Calu3 (cell line): Measurements from ENCODE around the gene NUP93. TPM values are rescaled to one million over a fixed set of nuclear protein-coding genes. Genes with fewer than 3 reads are reported as not detected.
A peak's percentile ranks its signal among the peaks of the same experiment; 100 is the strongest.

ENCODE experiments used
- BruUV-seq: library from RNA; stranded (reverse); fragments of 400-500 nt; replicated peaks from 2 replicates; lab custom pipeline; 2021; lab: Mats Ljungman, UMichigan
- CTCF ChIA-PET: fragments of 300-600 bp; sonication (Branson Sonifier 250); formaldehyde crosslinking; loops from one replicate; lab custom pipeline; 2022; ENCODE audit warnings: antibody characterized with exemption; lab: Charles Lee
- DNase-seq: peaks from one replicate; pipeline ENCODE4 v3.0.0; 2022
- H3K27ac Mint-ChIP-seq: one replicate; pipeline ENCODE4 v1.8.0; 2022; ENCODE audit warnings: mixed read lengths; ENCODE audit not compliant: unreplicated experiment
- H3K27me3 Mint-ChIP-seq: one replicate; pipeline ENCODE4 v1.8.0; 2022; ENCODE audit warnings: mixed read lengths; ENCODE audit not compliant: unreplicated experiment
- H3K36me3 Mint-ChIP-seq: one replicate; pipeline ENCODE4 v1.8.0; 2022; ENCODE audit warnings: mild to moderate bottlenecking, moderate library complexity, mixed read lengths; ENCODE audit not compliant: insufficient read depth, unreplicated experiment
- H3K4me1 Mint-ChIP-seq: one replicate; pipeline ENCODE4 v1.8.0; 2022; ENCODE audit warnings: mild to moderate bottlenecking, low read depth, mixed read lengths; ENCODE audit not compliant: unreplicated experiment
- H3K4me3 Mint-ChIP-seq: one replicate; pipeline ENCODE4 v1.8.0; 2022; ENCODE audit warnings: mild to moderate bottlenecking, low read depth, moderate library complexity, mixed read lengths; ENCODE audit not compliant: unreplicated experiment
- H3K9me3 Mint-ChIP-seq: one replicate; pipeline ENCODE4 v1.8.0; 2022; ENCODE audit warnings: low read depth, mixed read lengths; ENCODE audit not compliant: unreplicated experiment
- intact Hi-C: fragments of 100-400 bp; cut with micrococcal nuclease; formaldehyde crosslinking; loops from one replicate; pipeline ENCODE4 v1.10.0; 2022; ENCODE audit not compliant: unreplicated experiment
- total RNA-seq: library from RNA; stranded (reverse); gene quantifications from 2 replicates; pipeline ENCODE4 v1.2.3, GENCODE V29; 2022
- TF ChIP-seq, protein P1 (sequence below): fragments of 200-600 bp; IDR thresholded peaks from one replicate; pipeline ENCODE4 v1.8.0; 2022; ENCODE audit warnings: antibody characterized with exemption; ENCODE audit not compliant: unreplicated experiment

Gene NUP93
- total RNA-seq, 1 experiment from 2014 or later: 120 TPM

DNA sequence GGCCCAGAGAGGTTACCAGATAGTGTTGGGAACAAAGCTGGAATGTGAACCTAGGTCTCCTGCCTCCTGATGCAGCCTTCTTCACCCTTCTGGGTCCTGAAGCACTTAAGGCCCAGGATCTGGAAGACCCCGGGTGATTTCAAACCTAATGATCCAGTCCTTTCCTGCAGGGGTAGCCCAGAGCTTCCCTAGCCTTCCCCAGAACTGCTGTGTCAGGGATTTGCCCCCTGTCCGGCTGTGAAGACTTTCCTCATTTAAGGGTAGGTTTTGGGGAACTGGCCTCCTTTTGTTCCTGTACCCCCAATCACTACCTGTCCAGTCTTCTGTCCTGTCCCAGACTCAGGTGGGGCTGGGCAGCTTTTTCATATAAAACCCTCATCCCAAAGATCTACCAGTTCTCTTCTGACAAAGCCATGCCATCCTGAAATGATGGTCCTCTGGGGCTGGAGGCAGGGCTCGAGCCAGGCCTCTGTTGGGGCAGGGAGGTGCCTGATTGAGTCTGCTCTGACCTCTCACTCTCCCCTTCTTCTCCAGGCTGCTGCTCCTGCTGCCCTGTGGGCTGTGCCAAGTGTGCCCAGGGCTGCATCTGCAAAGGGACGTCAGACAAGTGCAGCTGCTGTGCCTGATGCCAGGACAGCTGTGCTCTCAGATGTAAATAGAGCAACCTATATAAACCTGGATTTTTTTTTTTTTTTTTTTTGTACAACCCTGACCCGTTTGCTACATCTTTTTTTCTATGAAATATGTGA, 46.3 kb upstream of the NUP93 start:
- DNase-seq: no peak
- no TSS peak for BruUV-seq
- Mint-ChIP-seq H3K27me3 (peaks cover 13% of the 10 kb centered on the region), H3K27ac (no peak overlapping the region), H3K4me3 (peak overlapping the region; percentile 88), H3K4me1 (peaks cover 15% of the 10 kb centered on the region), H3K36me3 (peaks cover 18% of the 10 kb centered on the region), H3K9me3 (no peaks in the 10 kb centered on the region)
- CTCF ChIA-PET: interaction anchor here (0.6 kb wide), 1 partner anchor 18 kb away, joined by 7 read pairs; no protein-coding TSS in a partner anchor
- TF ChIP-seq, protein P1, sequence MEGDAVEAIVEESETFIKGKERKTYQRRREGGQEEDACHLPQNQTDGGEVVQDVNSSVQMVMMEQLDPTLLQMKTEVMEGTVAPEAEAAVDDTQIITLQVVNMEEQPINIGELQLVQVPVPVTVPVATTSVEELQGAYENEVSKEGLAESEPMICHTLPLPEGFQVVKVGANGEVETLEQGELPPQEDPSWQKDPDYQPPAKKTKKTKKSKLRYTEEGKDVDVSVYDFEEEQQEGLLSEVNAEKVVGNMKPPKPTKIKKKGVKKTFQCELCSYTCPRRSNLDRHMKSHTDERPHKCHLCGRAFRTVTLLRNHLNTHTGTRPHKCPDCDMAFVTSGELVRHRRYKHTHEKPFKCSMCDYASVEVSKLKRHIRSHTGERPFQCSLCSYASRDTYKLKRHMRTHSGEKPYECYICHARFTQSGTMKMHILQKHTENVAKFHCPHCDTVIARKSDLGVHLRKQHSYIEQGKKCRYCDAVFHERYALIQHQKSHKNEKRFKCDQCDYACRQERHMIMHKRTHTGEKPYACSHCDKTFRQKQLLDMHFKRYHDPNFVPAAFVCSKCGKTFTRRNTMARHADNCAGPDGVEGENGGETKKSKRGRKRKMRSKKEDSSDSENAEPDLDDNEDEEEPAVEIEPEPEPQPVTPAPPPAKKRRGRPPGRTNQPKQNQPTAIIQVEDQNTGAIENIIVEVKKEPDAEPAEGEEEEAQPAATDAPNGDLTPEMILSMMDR: no peak
- intact Hi-C loops: no loop called here

DNA sequence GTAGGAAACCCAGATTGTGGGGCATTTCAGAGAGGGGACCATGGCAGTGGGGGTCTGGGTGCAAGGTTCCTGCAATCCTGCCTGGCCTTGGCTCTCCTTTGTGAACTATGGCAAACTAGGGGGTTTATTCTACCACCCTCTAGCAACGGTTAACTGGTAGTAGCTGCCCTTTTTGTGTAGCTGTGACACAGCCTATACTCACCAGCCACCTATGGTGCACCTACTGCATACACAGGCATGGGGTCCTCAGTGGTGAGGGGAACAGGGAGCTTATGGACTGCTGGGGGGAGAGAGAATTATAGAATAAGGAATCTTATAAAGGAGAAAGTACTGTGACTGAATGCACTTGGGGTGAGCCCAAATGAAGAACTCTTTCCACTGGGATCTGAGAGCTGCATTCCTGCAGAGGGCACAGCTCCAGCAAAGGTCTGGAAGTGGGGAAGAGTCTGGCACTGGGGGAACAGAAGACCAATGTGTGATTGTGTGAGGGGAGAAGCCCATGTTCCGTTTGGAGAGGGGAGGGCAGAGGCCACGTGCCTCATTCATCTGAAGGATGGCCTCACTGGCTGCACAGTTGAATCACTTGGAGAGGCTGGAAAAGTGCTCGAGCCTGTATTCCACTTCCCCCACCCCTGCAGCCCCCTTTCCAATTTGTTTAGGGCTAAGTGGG, 45.5 kb upstream of the NUP93 start:
- no peak overlapping the region for H3K27ac Mint-ChIP-seq
- peaks cover 22% of the 10 kb centered on the region for H3K4me1 Mint-ChIP-seq
- H3K27me3 Mint-ChIP-seq: peaks cover 13% of the 10 kb centered on the region
- no peak for DNase-seq
- peaks cover 18% of the 10 kb centered on the region for H3K36me3 Mint-ChIP-seq
- CTCF ChIA-PET: interaction anchor here (0.6 kb wide), 2 partner anchors 18 to 1565 kb away, joined by 3 to 7 read pairs; a partner anchor contains a TSS
- H3K4me3 Mint-ChIP-seq: no peak overlapping the region
- BruUV-seq: no TSS peak
- intact Hi-C loops: no loop called here
- H3K9me3 Mint-ChIP-seq: no peaks in the 10 kb centered on the region
- TF ChIP-seq, protein P1: no peak

DNA sequence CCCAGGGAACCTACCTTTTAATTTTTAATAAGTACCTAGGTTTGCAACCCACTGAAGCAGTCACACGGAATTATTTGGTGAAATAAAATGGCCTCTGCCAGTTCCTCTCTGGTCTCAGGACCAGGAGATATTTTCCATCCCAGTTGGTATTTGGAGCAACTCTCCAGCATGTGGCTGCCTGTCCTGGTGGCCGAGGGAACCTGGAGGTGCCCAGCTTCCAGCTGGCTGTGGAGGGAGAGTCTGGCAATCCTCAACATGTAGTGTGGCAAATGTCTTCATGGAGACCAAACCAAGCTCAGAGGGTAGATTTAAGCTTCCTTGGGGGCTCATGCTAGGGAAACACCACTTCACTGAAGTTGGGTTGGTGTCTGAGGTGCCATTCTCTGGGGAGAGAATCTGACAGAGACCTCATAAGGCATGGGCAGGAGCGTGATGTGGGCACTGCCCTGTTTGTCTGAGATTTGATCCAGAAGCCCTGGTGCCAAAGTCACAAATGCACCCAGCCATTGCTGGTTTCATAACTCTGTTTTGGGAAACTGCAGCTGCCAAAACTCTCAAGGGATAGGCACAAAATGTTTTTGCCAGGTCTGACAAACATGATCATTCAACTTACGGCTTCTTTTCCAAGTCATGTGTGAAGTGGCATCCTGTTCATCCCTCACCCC, 44.9 kb upstream of the NUP93 start:
- H3K27me3 Mint-ChIP-seq: peaks cover 13% of the 10 kb centered on the region
- intact Hi-C loops: no loop called here
- no peak overlapping the region for H3K4me3 Mint-ChIP-seq
- BruUV-seq: no TSS peak
- CTCF ChIA-PET: interaction anchor here (0.6 kb wide), 1 partner anchor 1565 kb away, joined by 3 read pairs; a partner anchor contains a TSS
- H3K27ac Mint-ChIP-seq: no peak overlapping the region
- H3K36me3 Mint-ChIP-seq: peaks cover 18% of the 10 kb centered on the region
- peaks cover 28% of the 10 kb centered on the region for H3K4me1 Mint-ChIP-seq
- DNase-seq: no peak
- no peaks in the 10 kb centered on the region for H3K9me3 Mint-ChIP-seq
- TF ChIP-seq, protein P1: no peak

DNA sequence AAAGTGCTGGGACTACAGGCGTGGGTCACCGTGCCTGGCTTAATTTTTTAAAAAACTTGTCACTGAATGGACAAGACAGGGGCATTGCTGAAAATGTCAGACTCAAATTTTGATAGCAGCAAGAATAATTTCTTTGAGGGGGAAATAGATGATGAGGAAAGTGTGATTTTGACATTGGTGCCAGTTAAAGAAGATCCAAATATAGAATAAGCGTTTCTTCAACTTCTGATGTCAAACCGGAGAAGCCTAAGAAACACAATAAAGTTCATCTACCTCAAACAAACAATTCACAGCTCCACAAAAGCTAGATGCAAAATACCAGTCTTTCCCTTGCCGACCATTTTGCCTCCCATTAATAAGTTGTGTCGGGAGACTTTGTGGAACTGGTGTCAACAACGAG, 43.2 kb upstream of the NUP93 start:
- peaks cover 31% of the 10 kb centered on the region for H3K4me1 Mint-ChIP-seq
- H3K9me3 Mint-ChIP-seq: no peaks in the 10 kb centered on the region
- no peak overlapping the region for H3K27ac Mint-ChIP-seq
- TF ChIP-seq, protein P1: no peak
- CTCF ChIA-PET: no interaction called here
- intact Hi-C loops: no loop called here
- H3K36me3 Mint-ChIP-seq: peaks cover 17% of the 10 kb centered on the region
- H3K4me3 Mint-ChIP-seq: no peak overlapping the region
- DNase-seq: no peak
- peaks cover 13% of the 10 kb centered on the region for H3K27me3 Mint-ChIP-seq
- BruUV-seq: no TSS peak
